Psoas muscle (tissue), 8 donors: Measurements from ENCODE around the gene RIC8B. TPM values are rescaled to one million over a fixed set of nuclear protein-coding genes. Genes with fewer than 3 reads are reported as not detected.

Experiments
- ATAC-seq, 4 donors: fragments of 200-7000 bp; cut with Tn5 transposase; one replicate each; pipeline ENCODE4 v1.9.1; 2020; ENCODE audit warnings: moderate library complexity in 3 of 4, mild to moderate bottlenecking in 2 of 4
- DNase-seq, 2 donors: peaks; one replicate each; pipeline ENCODE4 v3.0.0-alpha.2; 2020
- H3K27ac ChIP-seq: fragments of 200-600 bp; one replicate; pipeline ENCODE4 v1.8.0; 2022
- H3K27me3 ChIP-seq, 3 donors: fragments of 200-600 bp in 1 of 3; one replicate each; pipeline versions ENCODE4 v1.6.1 to v1.8.0; 2013 to 2022; ENCODE audit warnings: low read length in 2 of 3, mild to moderate bottlenecking in 2 of 3, moderate library complexity in 1 of 3; ENCODE audit not compliant: insufficient read depth in 3 of 3
- H3K36me3 ChIP-seq, 2 donors: fragments of 200-600 bp in 1 of 2; one replicate each; pipeline versions ENCODE4 v1.6.1 to v1.8.0; 2013 to 2022; ENCODE audit warnings: low read depth in 1 of 2, mild to moderate bottlenecking in 1 of 2, moderate library complexity in 1 of 2; ENCODE audit not compliant: insufficient read depth in 1 of 2
- H3K4me1 ChIP-seq: fragments of 200-600 bp; one replicate; pipeline ENCODE4 v1.8.0; 2022
- H3K4me3 ChIP-seq: fragments of 200-600 bp; one replicate; pipeline ENCODE4 v1.8.0; 2022; ENCODE audit warnings: mild to moderate bottlenecking
- H3K9me3 ChIP-seq: fragments of 200-600 bp; one replicate; pipeline ENCODE4 v1.8.0; 2022
- WGBS, 3 donors: extraction: QIAGEN DNeasy Blood & Tissue Kit; methylation state at CpG; one replicate each; pipeline versions ENCODE4 v1.1.6 to v1.1.7; 2013; 5-methylcytosine and 5-hydroxymethylcytosine counted together
- intact Hi-C, 2 donors: fragments of 100-400 bp; cut with DNase I; formaldehyde crosslinking; loops; one replicate each; pipeline versions ENCODE4 v1.11.0 to v1.14.2; 2022
- polyA plus RNA-seq, 3 donors: library from polyadenylated mRNA; stranded (reverse); fragments of 200-250 nt; gene quantifications; one replicate each; pipeline ENCODE4 v1.2.3, GENCODE V29; 2013
- total RNA-seq, 4 donors: library from RNA; stranded (reverse); fragmentation: NEBNext Ultra II Directional in 2 of 4; extraction: Animal tissue kit (Norgen Biotek cat#: 25700) in 2 of 4; gene quantifications; one replicate each; pipeline versions ENCODE4 v1.2.1 to v1.2.4, GENCODE V29; 2021 to 2023
- TF ChIP-seq, protein P1 (sequence below): fragments of 200-600 bp; IDR thresholded peaks from one replicate; pipeline ENCODE4 v1.8.0; 2022; ENCODE audit warnings: antibody characterized with exemption
- donor health status: healthy with polysubstance abuse.
- donor health status: DM: no; HTN: no; CAD: no; lungs with moderate emphysema.
- donor health status: Bipolar disorder and iron deficiency.
- donor health status: healthy.
- donor health status: DM: yes; HTN: yes; CAD: no.
- donor health status: DM: no; HTN: no; CAD: no.
- donor health status: DM: no; HTN: no; CAD: no.
- donor health status: DM: yes; HTN: yes; CAD: no.

The RIC8B gene
- total and polyA plus RNA-seq, 7 donors = 4.9 to 19.3 (median 10.5) TPM

GRCh38 chr12:106767954-106768822 is 6.3 kb upstream of the RIC8B start:
- no peaks in the 10 kb centered on the region for H3K36me3 ChIP-seq
- ATAC-seq (no peak), DNase-seq (no peak)
- no peak overlapping the region for H3K27ac ChIP-seq
- 43 to 52% (median 45%) methylated on average over 9 of the region's 9 CpGs for WGBS, 3 donors
- TF ChIP-seq, protein P1, sequence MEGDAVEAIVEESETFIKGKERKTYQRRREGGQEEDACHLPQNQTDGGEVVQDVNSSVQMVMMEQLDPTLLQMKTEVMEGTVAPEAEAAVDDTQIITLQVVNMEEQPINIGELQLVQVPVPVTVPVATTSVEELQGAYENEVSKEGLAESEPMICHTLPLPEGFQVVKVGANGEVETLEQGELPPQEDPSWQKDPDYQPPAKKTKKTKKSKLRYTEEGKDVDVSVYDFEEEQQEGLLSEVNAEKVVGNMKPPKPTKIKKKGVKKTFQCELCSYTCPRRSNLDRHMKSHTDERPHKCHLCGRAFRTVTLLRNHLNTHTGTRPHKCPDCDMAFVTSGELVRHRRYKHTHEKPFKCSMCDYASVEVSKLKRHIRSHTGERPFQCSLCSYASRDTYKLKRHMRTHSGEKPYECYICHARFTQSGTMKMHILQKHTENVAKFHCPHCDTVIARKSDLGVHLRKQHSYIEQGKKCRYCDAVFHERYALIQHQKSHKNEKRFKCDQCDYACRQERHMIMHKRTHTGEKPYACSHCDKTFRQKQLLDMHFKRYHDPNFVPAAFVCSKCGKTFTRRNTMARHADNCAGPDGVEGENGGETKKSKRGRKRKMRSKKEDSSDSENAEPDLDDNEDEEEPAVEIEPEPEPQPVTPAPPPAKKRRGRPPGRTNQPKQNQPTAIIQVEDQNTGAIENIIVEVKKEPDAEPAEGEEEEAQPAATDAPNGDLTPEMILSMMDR = no peak
- H3K9me3 ChIP-seq = no peaks in the 10 kb centered on the region
- peaks cover 25% of the 10 kb centered on the region for H3K4me1 ChIP-seq
- H3K27me3 ChIP-seq = no peaks in the 10 kb centered on the region
- no peak overlapping the region for H3K4me3 ChIP-seq
- intact Hi-C loops = no loop called here

- Histone ChIP-seq H3K4me3 (no peak overlapping the region), H3K36me3 (no peaks in the 10 kb centered on the region), H3K27ac (no peak overlapping the region), H3K27me3 (no peaks in the 10 kb centered on the region), H3K9me3 (no peaks in the 10 kb centered on the region), H3K4me1 (peaks cover 27% of the 10 kb centered on the region)
- DNase-seq (no peak), ATAC-seq (no peak)
- intact Hi-C loops = no loop called here
- TF ChIP-seq, protein P1 = no peak
- WGBS, 3 donors = 39 to 73% (median 47%) methylated on average over 5 of the region's 5 CpGs
Measured at GRCh38 chr12:106769078-106769477, 5.4 kb upstream of the RIC8B start.

GRCh38 chr12:106769546-106769945 is 4.9 kb upstream of the RIC8B start:
- H3K4me3 ChIP-seq = no peak overlapping the region
- ATAC-seq (no peak), DNase-seq (no peak)
- H3K9me3 ChIP-seq = no peaks in the 10 kb centered on the region
- no peaks in the 10 kb centered on the region for H3K36me3 ChIP-seq
- no peaks in the 10 kb centered on the region for H3K27me3 ChIP-seq
- intact Hi-C loops = no loop called here
- TF ChIP-seq, protein P1 = no peak
- H3K27ac ChIP-seq = no peak overlapping the region
- H3K4me1 ChIP-seq = peaks cover 27% of the 10 kb centered on the region
- WGBS, 3 donors = 68 to 81% (median 70%) methylated on average over 6 of the region's 6 CpGs

GRCh38 chr12:106771425-106771824 is 3.1 kb upstream of the RIC8B start:
- TF ChIP-seq, protein P1 = no peak
- Histone ChIP-seq H3K4me1 (peaks cover 22% of the 10 kb centered on the region), H3K9me3 (no peaks in the 10 kb centered on the region), H3K27me3 (no peaks in the 10 kb centered on the region), H3K36me3 (peaks cover 0 to 5% of the 10 kb centered on the region in 2 donors), H3K27ac (no peak overlapping the region), H3K4me3 (no peak overlapping the region)
- DNase-seq (no peak), ATAC-seq (no peak)
- intact Hi-C loops = no loop called here
